HG03442 (cell line): ENCODE results near the gene PACRG.

ENCODE experiments used
- ATAC-seq: cut with Tn5 transposase; IDR thresholded peaks from one replicate; pipeline ENCODE4 v1.9.1; 2021; ENCODE audit warnings: mild to moderate bottlenecking, moderate library complexity; ENCODE audit not compliant: unreplicated experiment

PACRG gene

DNA sequence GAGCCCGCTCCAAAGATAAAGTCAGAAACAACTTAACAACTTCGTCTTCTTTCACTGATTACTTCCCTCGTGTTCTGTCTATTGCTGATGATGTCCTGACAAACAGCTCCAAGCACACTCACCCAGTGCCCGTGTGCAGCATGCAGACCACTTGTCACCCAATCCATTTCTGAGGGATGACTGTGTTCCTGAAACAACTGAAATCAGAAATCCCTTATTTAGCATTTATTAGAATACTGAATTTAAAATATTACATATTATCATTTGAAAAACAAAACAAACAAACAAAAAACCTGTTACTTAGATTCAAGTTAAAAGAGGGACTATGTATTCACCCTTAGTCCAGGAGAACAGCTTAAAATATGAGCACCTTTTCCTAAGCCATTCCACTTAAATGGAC lies 463.0 kb downstream of the PACRG start:
- no peak for ATAC-seq

DNA sequence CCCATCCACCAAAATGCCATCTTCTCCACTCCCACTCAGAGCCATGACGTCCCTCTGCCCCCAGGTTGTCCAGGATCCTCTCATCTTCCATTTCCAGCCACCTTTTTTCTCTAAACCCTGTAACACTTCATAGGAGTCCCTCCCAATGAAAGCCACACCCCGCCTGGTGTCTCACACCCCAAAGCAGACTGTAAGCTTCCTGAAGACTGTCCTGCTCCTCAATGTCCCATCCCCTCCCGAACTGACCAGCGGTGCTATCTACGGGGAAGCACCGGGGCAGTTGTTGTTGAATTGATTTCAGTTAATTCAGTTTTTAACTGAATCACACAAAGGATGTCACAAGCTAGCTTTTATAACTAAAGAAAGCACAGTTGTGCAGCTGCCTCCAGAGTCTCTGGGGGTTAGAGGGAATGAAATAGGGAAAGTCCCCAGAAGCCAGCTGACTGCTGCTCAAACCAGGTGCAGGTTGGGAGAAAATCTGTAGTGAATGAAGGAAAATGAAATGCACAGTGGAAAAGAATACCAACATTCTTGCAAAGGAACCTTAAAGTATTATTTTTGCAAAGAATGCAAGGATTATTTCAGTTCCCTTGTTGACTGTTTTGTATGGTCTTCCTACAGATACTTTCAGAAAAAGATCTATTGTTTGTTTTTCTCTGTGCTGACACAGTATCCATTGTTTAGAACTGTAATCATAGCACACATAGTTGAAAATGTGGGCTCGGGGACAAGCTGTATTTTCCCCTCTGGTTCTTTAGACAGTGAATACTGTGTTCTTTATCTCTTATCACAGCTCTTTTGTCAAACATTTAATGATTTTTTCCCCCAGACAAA lies 464.1 kb downstream of the PACRG start:
- no peak for ATAC-seq

DNA sequence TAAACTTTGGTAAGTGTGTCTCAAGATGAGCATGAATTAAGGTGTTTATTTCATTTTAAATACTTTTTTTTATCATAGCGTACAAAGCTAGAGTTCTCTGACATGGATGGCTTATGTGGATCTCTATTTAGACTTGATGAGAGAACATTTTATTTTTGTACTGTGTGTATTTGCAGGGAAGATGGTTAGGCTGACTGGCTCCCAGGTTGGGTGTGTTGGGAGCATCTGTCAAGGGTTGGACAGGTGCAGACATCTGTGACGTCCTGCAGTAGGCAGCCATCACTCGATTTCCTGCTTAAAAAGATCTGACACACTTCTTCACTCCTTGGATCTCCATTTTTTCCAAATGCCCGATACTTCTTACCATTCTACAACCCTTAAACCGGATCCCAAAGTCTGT lies 464.8 kb downstream of the PACRG start:
- no peak for ATAC-seq

DNA sequence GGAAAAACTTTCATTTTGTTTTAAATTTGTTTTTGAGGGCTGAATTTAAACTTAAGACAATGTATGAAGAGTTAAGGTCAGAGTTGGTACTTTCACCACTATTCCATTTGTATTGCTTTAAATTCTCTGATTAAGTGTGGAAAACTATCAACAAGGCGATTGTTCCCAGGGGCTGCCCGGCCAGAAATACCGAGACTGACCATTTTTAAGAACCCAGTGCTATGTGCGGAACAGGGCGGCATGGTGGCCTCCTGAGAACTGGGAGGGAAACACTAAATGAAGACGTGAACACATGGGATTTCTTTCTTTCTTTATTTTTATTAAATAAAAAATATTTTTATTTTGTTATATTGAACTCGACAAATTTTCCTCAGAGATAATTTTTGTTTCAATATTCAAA lies 465.6 kb downstream of the PACRG start:
- ATAC-seq = no peak

DNA sequence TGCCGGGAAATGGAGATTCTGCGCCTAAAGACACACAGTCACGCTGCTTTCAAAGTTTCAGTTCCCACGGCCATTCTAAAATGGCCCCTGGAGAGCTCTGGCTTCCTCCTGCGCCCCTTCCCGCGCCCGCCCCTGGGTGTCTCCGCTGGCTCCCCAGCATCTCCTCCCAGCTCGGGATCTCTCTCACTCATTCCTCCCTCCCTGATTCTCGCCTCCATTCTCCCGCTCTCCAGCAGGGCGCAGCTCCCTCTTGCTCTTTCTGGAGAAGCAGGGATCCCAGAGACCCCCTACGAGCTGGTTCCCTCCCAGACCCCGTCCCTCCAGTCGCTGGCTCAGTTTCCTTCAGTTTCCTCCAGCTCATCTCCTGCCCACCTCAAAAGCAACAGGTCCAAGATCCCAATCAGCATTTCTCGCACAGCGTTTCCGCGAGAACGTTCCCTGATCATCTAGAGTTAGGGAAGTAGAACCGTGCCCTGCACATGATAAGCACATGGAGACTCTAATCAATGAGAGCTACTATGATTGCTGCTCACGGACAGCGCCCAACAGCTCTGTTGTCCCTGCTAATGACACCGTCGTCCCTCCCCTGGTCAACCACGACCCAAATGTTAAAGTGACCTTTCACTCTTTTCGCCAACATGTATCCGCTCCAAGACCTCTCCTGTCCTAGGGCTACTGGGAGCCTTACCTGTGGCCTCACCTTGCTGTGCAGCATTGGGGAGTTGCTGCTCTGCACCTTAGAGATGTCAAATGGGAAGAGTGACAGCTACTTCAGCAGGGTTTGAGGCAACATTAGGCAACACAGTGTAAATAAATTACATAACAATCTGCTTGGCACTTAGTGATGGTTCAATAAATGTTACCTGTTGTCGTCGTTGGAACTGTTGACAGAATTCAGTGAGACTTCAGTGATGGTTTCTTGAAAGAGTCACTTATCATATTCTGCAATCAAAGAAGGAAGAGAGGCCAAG lies 468.2 kb downstream of the PACRG start:
- no peak for ATAC-seq

DNA sequence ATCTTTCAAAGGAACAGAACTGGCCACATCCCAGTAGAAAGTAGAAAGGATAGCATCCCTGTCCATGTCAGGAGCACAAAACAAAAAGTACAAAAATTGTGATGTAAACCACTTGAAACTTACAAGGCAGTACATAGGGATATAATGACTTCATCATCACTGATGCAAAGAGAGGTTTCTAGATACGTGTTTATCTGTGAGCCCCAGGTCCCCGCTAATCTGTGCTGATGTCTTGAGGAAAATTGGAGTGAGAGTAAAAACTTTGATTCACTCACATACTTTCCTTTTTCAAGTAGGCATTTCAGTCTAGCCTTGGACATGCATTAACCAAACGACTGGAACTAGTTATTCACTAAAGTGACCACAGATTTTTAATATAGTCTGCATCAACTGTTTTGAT lies 470.1 kb downstream of the PACRG start:
- ATAC-seq = no peak

DNA sequence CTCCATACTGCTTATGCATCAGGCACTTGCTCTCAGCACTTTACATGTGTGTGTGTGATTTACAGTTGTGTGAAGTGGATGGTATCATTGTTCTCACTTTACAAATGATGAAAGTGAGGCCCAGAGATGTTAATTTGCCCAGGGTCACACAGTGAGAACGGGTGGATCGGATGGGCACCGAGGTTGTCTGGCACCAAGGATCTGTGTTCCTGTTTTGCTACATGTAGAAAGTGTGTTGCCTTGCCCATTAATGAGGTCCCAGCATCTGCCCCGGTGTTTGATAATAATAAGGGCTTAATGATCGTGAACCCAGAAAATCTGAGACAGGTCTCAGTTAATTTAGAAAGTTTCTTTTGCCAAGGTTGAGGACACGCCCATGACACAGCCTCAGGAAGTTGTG lies 470.6 kb downstream of the PACRG start:
- ATAC-seq = no peak

DNA sequence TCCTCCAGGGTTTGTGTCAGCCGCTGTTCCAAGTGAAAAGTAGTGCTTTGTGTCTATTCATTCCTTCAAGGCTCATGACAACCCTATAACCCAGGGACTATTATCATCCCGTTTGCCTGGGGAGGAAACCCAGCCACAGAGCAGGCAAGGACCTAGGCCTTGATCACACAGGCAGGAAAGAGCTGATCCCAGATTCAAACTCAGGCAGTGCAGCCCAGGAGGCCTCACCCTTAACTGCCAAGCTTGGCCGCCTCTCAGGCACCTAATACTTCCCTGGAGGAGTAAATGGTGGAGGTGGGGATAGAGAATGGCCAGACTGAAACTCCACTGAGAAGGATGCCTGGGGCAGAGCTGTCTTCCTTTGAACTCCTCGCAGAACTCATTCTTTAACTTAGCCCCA lies 471.6 kb downstream of the PACRG start:
- no peak for ATAC-seq

DNA sequence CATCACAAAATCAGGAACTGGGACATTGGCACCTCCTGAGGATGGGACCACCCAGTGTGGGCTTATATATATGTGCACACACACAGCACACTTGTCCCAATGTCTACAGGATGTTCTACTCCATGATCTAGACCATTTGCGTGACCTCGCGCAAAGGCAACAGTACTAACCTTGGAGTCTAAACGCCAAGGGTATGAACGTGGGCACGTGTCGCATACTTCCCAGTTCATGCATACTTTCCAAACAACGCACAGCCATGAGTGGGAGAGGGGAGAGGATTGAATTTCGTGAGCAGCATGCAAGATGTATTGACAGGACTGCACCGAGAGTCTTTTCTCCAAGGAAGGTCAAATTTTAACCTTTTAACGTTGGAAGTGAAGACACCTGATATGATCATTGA lies 472.5 kb downstream of the PACRG start:
- ATAC-seq = no peak

DNA sequence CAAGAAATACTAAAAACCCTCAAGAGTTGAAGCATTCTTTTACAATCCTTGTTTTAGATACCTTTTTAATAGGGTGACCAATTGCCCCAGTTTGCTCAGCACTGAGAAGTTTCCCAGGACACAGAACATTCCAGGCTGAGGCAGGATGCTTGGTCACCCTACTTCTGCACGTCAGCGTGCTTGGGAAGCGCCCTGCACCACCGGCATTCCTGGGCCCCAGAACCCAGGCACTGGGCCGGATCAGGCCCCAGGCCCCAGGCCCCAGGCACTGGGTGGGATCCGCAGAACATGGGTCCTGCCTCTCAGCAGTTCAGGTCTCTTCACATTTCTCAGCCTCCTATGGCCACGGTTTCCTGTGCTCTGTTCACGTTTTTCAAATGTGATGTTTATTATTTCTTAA lies 472.9 kb downstream of the PACRG start:
- no peak for ATAC-seq

DNA sequence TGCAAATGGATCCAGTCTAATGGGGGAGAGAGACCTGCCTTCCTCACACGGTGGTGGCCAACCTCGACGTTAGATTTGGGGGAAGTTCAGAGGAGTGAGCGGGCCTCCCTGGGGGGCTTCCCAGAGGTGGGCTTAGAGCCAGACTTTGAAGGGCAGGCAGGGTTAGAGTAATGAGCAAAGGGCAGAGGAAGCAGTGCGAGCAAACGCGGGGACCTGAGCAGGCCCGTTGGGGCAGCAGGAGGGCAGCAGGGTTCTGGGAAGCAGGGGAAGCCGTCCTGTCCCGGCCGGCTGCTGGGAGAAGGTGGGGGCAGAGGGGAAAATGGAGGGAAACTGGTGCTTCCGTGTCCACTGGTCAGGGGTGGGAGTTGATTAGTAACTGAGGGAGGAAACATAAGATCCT lies 474.1 kb downstream of the PACRG start:
- ATAC-seq = no peak

DNA sequence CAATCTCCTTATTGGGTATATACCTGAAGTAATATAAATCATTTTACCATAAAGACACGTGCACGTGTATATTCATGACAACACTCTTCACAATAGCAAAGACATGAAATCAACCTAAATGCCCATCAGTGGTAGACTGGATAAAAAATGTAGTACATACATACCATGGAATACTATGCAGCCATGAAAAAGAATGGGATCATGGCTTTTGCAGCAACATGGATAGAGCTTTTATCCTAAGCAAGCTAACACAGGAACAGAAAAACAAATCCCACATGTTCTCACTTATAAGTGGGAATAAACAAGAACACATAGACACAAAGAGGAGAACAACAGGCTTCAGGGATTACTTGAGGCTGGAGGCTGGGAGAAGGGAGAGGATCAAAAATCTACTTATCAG lies 478.4 kb downstream of the PACRG start:
- ATAC-seq = no peak

DNA sequence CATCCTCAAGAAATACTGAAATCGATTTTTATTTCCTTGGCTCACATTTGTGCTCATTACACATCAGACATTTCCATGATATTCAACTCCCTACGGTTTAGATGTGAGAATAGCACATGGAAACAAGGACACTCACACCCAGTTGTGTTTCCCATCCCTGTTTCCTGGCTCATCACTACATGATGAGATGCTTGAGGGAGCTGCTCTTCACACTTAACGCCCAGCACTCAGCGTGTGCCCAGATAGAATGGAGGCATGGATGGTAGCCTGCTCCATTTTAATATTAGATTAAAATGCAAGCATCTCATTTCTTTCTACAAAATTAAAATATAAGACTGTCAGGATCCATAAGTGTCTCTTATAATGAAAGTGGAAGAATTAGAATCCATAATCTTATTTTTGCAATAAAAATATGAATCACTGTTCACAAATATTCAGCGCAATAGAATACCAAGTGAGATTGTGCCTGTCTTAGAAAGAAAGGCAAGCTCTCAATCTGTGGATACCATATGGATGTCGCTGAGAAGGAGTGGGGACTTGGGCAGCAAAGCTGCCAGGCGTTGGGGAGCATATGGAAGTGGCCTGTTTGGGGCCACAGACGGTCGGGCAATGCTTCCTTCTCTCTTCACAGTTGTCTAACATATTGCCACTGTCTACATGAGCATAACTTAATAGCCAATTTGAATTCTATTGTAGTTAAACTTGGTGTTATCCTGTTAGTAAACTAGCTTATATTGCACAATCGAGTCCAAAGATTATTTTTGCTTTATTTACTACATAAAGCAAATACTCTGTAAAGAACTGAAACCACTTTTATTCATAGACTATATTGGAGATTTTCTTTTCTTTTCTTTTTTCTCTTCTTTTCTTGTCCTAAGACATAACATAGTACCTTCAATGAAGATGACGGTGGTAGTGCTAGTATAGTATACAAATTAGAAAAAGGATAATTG lies 479.9 kb downstream of the PACRG start:
- ATAC-seq = no peak

DNA sequence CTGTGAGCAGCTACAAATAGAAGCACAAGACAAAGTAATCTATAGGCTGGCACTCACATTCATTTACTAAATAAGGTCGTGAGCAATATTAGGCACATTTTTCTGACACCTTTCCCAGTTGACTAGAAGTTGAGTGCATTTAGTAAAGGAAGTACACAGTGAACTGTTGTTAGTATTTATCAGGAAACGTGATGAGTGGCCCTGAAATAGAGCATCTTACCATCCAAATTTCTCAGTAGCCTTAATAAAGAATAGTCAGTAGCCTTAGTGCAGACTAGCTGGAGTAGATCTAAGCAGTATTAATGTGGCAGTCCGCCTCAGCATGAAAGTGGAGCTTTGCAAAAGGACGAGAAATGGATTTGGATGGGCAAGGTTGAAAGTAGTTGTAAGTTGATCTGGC lies 481.2 kb downstream of the PACRG start:
- ATAC-seq = no peak

DNA sequence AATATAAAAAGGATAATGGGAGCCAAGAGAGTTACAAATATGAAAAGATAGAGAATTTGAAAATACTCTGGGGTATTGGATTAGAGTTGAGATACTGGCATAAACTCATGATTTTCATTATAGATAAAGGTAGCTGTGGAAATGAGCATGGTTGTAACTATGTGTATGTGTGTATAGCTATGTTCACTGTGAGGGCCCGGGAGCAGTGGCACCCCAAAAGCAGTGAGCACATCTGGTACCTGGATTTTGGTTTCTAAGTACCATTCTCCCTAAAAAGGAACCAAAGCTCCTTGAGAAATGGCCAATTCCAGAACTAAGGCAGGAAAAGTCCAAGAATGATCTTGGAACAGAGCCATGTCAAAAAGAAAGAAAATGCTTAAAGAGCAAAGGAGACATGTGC lies 484.3 kb downstream of the PACRG start:
- ATAC-seq = no peak

DNA sequence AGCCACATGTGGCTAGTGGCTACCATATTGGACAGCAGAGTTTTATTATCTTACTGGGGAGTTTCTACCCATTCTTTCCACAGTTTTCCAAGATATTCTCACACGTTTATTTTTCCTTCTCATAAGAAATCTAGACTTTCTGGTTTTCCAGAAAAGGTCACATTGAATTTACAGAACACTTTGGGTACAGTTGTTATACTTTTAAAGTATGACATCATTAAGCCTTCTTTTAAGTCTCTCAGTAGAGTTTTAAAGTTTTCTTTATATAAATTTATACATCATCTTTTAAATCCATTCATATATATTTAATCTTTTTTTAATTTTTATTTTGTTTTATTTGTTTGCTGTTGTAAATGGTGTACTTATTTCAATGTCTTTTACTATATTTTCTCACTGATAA lies 486.5 kb downstream of the PACRG start:
- no peak for ATAC-seq

DNA sequence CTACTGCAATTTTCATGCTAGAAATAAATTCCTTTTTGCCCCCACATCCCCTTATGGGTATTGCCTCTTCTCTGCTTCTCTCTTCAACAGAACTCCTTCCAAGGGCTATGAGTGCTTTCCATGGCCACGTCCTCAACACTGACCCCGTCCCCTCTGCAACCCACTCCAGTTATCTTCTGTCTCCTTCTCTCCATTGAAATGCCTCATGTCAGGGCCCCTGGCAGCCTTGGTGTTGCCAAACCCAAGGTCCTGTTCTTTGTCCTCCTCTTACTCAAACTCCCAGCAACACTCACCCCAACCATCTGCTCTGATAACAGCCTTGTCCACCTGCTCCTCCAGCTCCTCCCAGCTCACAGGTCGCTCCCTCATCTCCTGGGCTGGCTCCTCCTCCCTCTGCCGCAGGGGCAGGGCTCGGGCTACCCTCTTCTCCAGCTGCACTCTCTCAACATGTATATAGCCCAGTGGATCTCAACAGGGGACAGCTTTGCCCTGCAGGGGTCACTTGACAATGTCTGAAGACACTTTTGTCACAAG lies 490.7 kb downstream of the PACRG start:
- no peak for ATAC-seq

DNA sequence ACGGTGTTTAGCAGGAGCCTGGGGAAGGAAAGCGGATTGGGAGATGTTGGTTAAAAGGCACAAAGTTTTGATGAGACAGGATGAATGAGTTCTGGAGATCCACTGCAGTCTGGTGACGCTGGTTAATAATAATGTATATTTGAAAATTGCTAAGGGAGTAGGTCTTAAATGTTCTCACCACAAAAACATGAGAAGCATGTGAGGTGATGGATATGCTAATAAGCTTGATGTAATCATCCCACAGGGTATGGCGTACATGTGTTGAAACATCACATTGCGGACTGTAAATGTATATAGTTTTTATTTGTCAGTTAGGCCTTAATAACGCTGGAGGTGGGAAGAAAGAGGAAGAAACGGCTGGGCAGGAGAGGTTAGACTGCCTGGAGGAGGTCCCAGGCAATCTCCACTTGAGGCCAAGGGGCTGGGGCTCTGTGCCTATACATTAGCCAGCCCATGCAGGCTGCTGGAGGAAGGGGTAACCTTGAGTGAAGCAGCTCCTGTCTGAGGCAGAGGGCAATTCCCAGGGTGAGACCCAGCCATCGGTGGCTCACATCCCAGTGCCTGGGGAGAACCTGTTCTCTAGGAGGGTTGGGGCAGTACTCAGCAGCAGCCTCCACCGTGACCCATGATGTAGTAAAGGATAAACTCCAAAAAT lies 498.5 kb downstream of the PACRG start:
- ATAC-seq = no peak

DNA sequence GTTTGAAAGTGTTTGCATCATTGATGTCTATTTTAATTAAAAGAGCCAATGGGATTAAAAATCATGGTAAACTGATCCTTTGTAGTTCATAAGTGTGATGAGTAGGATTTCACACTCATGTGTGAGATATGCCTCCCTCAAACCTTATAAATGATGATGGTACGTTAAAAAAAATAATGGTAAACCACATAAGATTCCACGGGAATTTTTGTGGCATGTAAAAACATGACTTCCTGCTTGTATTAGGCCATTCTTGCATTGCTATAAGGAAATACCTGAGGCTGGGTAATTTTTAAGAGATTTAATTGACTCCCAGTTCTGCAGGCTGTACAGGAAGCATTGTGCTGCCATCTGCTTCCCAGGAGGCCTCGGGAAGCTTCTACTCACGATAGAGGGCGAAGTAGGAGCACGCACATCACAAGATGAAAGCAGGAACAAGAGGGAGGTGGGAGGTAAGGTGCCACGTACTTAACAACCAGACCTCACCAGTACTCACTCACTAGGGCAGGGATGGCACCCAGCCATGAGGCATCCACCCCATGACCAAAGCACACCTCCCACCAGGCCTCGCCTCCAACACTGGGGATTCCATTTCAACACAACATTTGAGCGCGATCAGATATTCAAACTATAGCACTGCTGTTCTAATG lies 499.2 kb downstream of the PACRG start:
- no peak for ATAC-seq

DNA sequence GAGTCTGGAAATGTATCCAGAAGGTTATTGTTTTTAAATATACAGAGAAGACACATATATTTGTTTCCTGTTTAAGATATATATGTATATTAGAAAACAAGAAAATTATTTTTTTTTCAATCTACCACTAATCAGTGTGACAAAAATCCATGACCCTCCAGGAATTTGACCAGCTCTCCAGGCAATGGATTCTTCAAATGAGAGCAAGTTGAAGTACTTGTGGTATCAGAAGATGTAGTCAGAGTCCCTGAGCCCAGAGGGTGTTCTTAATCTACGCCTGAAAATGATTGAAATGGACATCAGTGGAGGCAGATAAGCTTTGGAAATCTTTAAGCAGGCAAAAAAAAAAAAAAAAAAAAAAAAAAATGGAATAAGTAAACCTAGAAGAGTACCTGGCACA lies 500.3 kb downstream of the PACRG start:
- no peak for ATAC-seq
